ENCODE results near the gene CALD1. TPM values are rescaled to one million over a fixed set of nuclear protein-coding genes. Genes with fewer than 3 reads are reported as not detected.

Gene CALD1
- total and polyA plus RNA-seq, 2 experiments from 2014 or later = 132 to 842 TPM

DNA sequence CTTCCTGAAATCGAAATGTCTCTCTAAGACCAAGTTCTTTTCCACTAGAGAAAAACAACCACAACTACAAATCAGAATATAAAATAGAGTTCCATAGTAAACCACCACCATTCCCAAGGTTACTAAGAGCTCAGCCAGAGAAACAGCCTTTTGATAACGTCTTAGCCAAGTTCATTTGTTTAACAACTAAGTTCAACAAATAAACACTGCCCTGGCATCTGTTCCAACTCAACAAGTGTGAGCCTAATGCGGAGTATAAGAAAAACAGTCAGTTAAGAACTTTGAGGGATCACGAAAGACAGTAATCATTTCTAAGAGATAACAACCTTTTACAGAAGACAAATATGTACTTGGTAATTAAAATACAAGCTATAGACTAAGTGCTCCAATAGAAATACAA, 77.3 kb downstream of the CALD1 start:
- Mint-ChIP-seq H3K9me3 (no peaks in the 10 kb centered on the region), H3K4me1 (peaks cover 23% of the 10 kb centered on the region), H3K36me3 (ENCODE audit: low read depth) (no peaks in the 10 kb centered on the region), H3K27ac (0 out of 2 replicates have a peak overlapping the region, but pooled peaks have one; percentile 47), H3K4me3 (no peak overlapping the region), H3K27me3 (ENCODE audit: insufficient read depth, low read depth, poor library complexity) (peaks cover 3% of the 10 kb centered on the region)
- no peak overlapping the region for H3K4me3 ChIP-seq
- no peak overlapping the region for H3K27ac ChIP-seq (ENCODE audit: low read depth)
- H3K4me1 ChIP-seq (ENCODE audit: insufficient read depth) = peaks cover 27% of the 10 kb centered on the region
- H4K20me1 ChIP-seq (replicated peaks; ENCODE audit: insufficient read depth) = peaks cover 9% of the 10 kb centered on the region; the same call in 1 of the 2 replicates
- H3K9me2 ChIP-seq (ENCODE audit: insufficient read depth) = 0 out of 2 replicates have a peak, but pooled peaks cover 3% of the 10 kb centered on the region
- TF ChIP-seq CREB1 (CRISPR knock-in tag; IDR thresholded peaks at IDR 0.05; ENCODE audit: low read depth) (no peak), EZH2phosphoT487 (IDR thresholded peaks at IDR 0.05; ENCODE audit: unreplicated experiment) (no peak), EZH2 (IDR thresholded peaks at IDR 0.05; ENCODE audit: low read depth, unreplicated experiment) (no peak), ZNF114 (CRISPR knock-in tag; IDR thresholded peaks at IDR 0.05) (no peak), ZNF331 (CRISPR knock-in tag; IDR thresholded peaks at IDR 0.05; ENCODE audit: low read depth) (no peak), STAT1 (IDR thresholded peaks at IDR 0.05; ENCODE audit: unreplicated experiment) (no peak), POLR2AphosphoS5 (IDR thresholded peaks at IDR 0.05; ENCODE audit: low read depth) (no peak), JUNB (IDR thresholded peaks at IDR 0.05; ENCODE audit: unreplicated experiment) (no peak), NANOG (IDR thresholded peaks at IDR 0.05; ENCODE audit: borderline replicate concordance) (no peak)
- TF ChIP-seq, protein P1, sequence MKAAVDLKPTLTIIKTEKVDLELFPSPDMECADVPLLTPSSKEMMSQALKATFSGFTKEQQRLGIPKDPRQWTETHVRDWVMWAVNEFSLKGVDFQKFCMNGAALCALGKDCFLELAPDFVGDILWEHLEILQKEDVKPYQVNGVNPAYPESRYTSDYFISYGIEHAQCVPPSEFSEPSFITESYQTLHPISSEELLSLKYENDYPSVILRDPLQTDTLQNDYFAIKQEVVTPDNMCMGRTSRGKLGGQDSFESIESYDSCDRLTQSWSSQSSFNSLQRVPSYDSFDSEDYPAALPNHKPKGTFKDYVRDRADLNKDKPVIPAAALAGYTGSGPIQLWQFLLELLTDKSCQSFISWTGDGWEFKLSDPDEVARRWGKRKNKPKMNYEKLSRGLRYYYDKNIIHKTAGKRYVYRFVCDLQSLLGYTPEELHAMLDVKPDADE (IDR thresholded peaks at IDR 0.05) = no peak
- TF ChIP-seq, protein P2, sequence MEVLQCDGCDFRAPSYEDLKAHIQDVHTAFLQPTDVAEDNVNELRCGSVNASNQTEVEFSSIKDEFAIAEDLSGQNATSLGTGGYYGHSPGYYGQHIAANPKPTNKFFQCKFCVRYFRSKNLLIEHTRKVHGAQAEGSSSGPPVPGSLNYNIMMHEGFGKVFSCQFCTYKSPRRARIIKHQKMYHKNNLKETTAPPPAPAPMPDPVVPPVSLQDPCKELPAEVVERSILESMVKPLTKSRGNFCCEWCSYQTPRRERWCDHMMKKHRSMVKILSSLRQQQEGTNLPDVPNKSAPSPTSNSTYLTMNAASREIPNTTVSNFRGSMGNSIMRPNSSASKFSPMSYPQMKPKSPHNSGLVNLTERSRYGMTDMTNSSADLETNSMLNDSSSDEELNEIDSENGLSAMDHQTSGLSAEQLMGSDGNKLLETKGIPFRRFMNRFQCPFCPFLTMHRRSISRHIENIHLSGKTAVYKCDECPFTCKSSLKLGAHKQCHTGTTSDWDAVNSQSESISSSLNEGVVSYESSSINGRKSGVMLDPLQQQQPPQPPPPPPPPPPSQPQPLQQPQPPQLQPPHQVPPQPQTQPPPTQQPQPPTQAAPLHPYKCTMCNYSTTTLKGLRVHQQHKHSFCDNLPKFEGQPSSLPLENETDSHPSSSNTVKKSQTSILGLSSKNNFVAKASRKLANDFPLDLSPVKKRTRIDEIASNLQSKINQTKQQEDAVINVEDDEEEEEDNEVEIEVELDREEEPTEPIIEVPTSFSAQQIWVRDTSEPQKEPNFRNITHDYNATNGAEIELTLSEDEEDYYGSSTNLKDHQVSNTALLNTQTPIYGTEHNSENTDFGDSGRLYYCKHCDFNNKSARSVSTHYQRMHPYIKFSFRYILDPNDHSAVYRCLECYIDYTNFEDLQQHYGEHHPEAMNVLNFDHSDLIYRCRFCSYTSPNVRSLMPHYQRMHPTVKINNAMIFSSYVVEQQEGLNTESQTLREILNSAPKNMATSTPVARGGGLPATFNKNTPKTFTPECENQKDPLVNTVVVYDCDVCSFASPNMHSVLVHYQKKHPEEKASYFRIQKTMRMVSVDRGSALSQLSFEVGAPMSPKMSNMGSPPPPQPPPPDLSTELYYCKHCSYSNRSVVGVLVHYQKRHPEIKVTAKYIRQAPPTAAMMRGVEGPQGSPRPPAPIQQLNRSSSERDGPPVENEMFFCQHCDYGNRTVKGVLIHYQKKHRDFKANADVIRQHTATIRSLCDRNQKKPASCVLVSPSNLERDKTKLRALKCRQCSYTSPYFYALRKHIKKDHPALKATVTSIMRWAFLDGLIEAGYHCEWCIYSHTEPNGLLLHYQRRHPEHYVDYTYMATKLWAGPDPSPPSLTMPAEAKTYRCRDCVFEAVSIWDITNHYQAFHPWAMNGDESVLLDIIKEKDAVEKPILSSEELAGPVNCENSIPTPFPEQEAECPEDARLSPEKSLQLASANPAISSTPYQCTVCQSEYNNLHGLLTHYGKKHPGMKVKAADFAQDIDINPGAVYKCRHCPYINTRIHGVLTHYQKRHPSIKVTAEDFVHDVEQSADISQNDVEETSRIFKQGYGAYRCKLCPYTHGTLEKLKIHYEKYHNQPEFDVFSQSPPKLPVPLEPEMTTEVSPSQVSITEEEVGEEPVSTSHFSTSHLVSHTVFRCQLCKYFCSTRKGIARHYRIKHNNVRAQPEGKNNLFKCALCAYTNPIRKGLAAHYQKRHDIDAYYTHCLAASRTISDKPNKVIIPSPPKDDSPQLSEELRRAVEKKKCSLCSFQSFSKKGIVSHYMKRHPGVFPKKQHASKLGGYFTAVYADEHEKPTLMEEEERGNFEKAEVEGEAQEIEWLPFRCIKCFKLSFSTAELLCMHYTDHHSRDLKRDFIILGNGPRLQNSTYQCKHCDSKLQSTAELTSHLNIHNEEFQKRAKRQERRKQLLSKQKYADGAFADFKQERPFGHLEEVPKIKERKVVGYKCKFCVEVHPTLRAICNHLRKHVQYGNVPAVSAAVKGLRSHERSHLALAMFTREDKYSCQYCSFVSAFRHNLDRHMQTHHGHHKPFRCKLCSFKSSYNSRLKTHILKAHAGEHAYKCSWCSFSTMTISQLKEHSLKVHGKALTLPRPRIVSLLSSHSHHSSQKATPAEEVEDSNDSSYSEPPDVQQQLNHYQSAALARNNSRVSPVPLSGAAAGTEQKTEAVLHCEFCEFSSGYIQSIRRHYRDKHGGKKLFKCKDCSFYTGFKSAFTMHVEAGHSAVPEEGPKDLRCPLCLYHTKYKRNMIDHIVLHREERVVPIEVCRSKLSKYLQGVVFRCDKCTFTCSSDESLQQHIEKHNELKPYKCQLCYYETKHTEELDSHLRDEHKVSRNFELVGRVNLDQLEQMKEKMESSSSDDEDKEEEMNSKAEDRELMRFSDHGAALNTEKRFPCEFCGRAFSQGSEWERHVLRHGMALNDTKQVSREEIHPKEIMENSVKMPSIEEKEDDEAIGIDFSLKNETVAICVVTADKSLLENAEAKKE (CRISPR knock-in tag; IDR thresholded peaks at IDR 0.05) = no peak
- TF ChIP-seq, protein P3, sequence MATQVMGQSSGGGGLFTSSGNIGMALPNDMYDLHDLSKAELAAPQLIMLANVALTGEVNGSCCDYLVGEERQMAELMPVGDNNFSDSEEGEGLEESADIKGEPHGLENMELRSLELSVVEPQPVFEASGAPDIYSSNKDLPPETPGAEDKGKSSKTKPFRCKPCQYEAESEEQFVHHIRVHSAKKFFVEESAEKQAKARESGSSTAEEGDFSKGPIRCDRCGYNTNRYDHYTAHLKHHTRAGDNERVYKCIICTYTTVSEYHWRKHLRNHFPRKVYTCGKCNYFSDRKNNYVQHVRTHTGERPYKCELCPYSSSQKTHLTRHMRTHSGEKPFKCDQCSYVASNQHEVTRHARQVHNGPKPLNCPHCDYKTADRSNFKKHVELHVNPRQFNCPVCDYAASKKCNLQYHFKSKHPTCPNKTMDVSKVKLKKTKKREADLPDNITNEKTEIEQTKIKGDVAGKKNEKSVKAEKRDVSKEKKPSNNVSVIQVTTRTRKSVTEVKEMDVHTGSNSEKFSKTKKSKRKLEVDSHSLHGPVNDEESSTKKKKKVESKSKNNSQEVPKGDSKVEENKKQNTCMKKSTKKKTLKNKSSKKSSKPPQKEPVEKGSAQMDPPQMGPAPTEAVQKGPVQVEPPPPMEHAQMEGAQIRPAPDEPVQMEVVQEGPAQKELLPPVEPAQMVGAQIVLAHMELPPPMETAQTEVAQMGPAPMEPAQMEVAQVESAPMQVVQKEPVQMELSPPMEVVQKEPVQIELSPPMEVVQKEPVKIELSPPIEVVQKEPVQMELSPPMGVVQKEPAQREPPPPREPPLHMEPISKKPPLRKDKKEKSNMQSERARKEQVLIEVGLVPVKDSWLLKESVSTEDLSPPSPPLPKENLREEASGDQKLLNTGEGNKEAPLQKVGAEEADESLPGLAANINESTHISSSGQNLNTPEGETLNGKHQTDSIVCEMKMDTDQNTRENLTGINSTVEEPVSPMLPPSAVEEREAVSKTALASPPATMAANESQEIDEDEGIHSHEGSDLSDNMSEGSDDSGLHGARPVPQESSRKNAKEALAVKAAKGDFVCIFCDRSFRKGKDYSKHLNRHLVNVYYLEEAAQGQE (IDR thresholded peaks at IDR 0.05; ENCODE audit: unreplicated experiment) = no peak
- TF ChIP-seq, protein P4, sequence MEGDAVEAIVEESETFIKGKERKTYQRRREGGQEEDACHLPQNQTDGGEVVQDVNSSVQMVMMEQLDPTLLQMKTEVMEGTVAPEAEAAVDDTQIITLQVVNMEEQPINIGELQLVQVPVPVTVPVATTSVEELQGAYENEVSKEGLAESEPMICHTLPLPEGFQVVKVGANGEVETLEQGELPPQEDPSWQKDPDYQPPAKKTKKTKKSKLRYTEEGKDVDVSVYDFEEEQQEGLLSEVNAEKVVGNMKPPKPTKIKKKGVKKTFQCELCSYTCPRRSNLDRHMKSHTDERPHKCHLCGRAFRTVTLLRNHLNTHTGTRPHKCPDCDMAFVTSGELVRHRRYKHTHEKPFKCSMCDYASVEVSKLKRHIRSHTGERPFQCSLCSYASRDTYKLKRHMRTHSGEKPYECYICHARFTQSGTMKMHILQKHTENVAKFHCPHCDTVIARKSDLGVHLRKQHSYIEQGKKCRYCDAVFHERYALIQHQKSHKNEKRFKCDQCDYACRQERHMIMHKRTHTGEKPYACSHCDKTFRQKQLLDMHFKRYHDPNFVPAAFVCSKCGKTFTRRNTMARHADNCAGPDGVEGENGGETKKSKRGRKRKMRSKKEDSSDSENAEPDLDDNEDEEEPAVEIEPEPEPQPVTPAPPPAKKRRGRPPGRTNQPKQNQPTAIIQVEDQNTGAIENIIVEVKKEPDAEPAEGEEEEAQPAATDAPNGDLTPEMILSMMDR (conservative IDR thresholded peaks at IDR 0.05; ENCODE audit: low read depth in 2 of 2) = no peak
- H3K36me3 ChIP-seq (ENCODE audit: insufficient read depth) = no peaks in the 10 kb centered on the region
- H3K27me3 ChIP-seq (ENCODE audit: insufficient read depth) = no peaks in the 10 kb centered on the region
- H3F3A ChIP-seq (replicated peaks; ENCODE audit: low read depth) = no peaks in the 10 kb centered on the region
- peaks cover 52% of the 10 kb centered on the region for H3K79me2 ChIP-seq (replicated peaks; ENCODE audit: insufficient read depth)
- DNase-seq (ENCODE audit: low spot score) (no peak), ATAC-seq (no peak; the same call in 2 of the 3 replicates)
- H2AFZ ChIP-seq = no peak overlapping the region
- peak overlapping the region; percentile 14; the same call in 1 of the 2 replicates for H3K4me2 ChIP-seq

Measured in GM23338 (cell line).